HEK293 (cell line): Measurements from ENCODE around the gene SS18.

Experiments used
- CTCF ChIA-PET: fragments of 350-600 bp; formaldehyde crosslinking; extraction: SDS; loops from one replicate; lab custom pipeline; 2021; ENCODE audit warnings: antibody characterized with exemption; lab: Yijun Ruan, JAX
- POLR2A ChIA-PET: fragments of 300-600 bp; formaldehyde crosslinking; extraction: SDS; loops from one replicate; lab custom pipeline; 2020; ENCODE audit warnings: antibody characterized with exemption, inconsistent platforms; lab: Yijun Ruan, JAX
- H3K27ac ChIP-seq: fragments of 200-500 bp; sonication (Bioruptor generic); 2 replicates; pipeline ENCODE4 v1.5.1; 2014; ENCODE audit warnings: low read depth, low read length, control low read depth, inconsistent platforms; ENCODE audit errors: extremely low read depth
- H3K36me3 ChIP-seq, 2 experiments: fragments of 200-500 bp in 1 of 2; sonication (Bioruptor generic) in 1 of 2; 1 replicate in 1 of 2; 2 replicates in 1 of 2; pipeline ENCODE4 v1.5.1; 2014 to 2017; ENCODE audit warnings: inconsistent platforms in 2 of 2, low read length in 2 of 2; ENCODE audit not compliant: control insufficient read depth in 2 of 2, insufficient read depth in 1 of 2
- H3K4me1 ChIP-seq: fragments of 200-500 bp; sonication (Bioruptor generic); 2 replicates; pipeline ENCODE4 v1.5.1; 2014; ENCODE audit warnings: mild to moderate bottlenecking, low read length, inconsistent platforms; ENCODE audit not compliant: control insufficient read depth, insufficient read depth
- H3K4me3 ChIP-seq: 2 replicates; pipeline ENCODE4 v1.5.1; 2011; ENCODE audit warnings: low read depth, mild to moderate bottlenecking, control low read depth, low read length, moderate library complexity
- H3K9me3 ChIP-seq: fragments of 200-500 bp; sonication (Bioruptor generic); 2 replicates; pipeline ENCODE4 v1.5.1; 2014; ENCODE audit warnings: low read depth, low read length, inconsistent platforms; ENCODE audit not compliant: control insufficient read depth, insufficient read depth
- BCL6B ChIP-seq: fragments of 450-650 bp; formaldehyde crosslinking; IDR thresholded peaks from 2 replicates; pipeline ENCODE4 v1.5.1; 2017; ENCODE audit warnings: missing biosample characterization, missing genetic modification characterization
- EGR2 ChIP-seq: fragments of 450-650 bp; formaldehyde crosslinking; IDR thresholded peaks from 2 replicates; pipeline ENCODE4 v1.5.1; 2016; ENCODE audit warnings: low read depth, missing biosample characterization, missing genetic modification characterization
- GLI4 ChIP-seq: fragments of 450-650 bp; formaldehyde crosslinking; IDR thresholded peaks from 2 replicates; pipeline ENCODE4 v1.5.1; 2016; ENCODE audit warnings: missing biosample characterization, missing genetic modification characterization
- HOXD13 ChIP-seq: sonication (generic); formaldehyde crosslinking; IDR thresholded peaks from 2 replicates; pipeline ENCODE4 v1.8.0; 2022; ENCODE audit warnings: missing genetic modification reagents, borderline replicate concordance
- MZF1 ChIP-seq: fragments of 450-650 bp; formaldehyde crosslinking; IDR thresholded peaks from 2 replicates; pipeline ENCODE4 v1.5.1; 2017; ENCODE audit warnings: missing biosample characterization, missing genetic modification characterization, borderline replicate concordance
- REPIN1 ChIP-seq: fragments of 450-650 bp; formaldehyde crosslinking; IDR thresholded peaks from 2 replicates; pipeline ENCODE4 v1.5.1; 2017; ENCODE audit warnings: missing biosample characterization, missing genetic modification characterization, low read depth
- YY1 ChIP-seq: fragments of 450-650 bp; formaldehyde crosslinking; IDR thresholded peaks from 2 replicates; pipeline ENCODE4 v1.5.1; 2018; ENCODE audit warnings: missing biosample characterization, missing genetic modification characterization
- ZBTB11 ChIP-seq: fragments of 450-650 bp; formaldehyde crosslinking; conservative IDR thresholded peaks from 2 replicates; pipeline ENCODE4 v1.5.1; 2016; ENCODE audit warnings: low read depth, missing biosample characterization, missing genetic modification characterization
- ZBTB48 ChIP-seq: fragments of 450-650 bp; formaldehyde crosslinking; IDR thresholded peaks from 2 replicates; pipeline ENCODE4 v1.5.1; 2016; ENCODE audit warnings: missing biosample characterization, missing genetic modification characterization
- ZEB2 ChIP-seq: fragments of 450-650 bp; formaldehyde crosslinking; IDR thresholded peaks from 2 replicates; pipeline ENCODE4 v1.5.1; 2016; ENCODE audit warnings: missing biosample characterization, missing genetic modification characterization
- ZNF10 ChIP-seq: fragments of 450-650 bp; formaldehyde crosslinking; IDR thresholded peaks from 2 replicates; pipeline ENCODE4 v1.5.1; 2017; ENCODE audit warnings: missing biosample characterization, missing genetic modification characterization
- ZNF114 ChIP-seq: fragments of 450-650 bp; formaldehyde crosslinking; IDR thresholded peaks from 2 replicates; pipeline ENCODE4 v1.5.0; 2017; ENCODE audit warnings: missing biosample characterization, missing genetic modification characterization
- ZNF174 ChIP-seq: fragments of 450-650 bp; formaldehyde crosslinking; IDR thresholded peaks from 2 replicates; pipeline ENCODE4 v1.5.0; 2017; ENCODE audit warnings: missing biosample characterization, mild to moderate bottlenecking, missing genetic modification characterization
- ZNF19 ChIP-seq: fragments of 450-650 bp; formaldehyde crosslinking; IDR thresholded peaks from 2 replicates; pipeline ENCODE4; 2016; ENCODE audit warnings: missing biosample characterization, missing genetic modification characterization, low read depth
- ZNF211 ChIP-seq: fragments of 450-650 bp; formaldehyde crosslinking; IDR thresholded peaks from 2 replicates; pipeline ENCODE4 v1.5.1; 2016; ENCODE audit warnings: low read depth, missing biosample characterization, missing genetic modification characterization
- ZNF221 ChIP-seq: fragments of 450-650 bp; formaldehyde crosslinking; IDR thresholded peaks from 2 replicates; pipeline ENCODE4 v1.5.1; 2017; ENCODE audit warnings: missing biosample characterization, missing genetic modification characterization, borderline replicate concordance
- ZNF23 ChIP-seq: fragments of 450-650 bp; formaldehyde crosslinking; IDR thresholded peaks from 2 replicates; pipeline ENCODE4 v1.5.1; 2016; ENCODE audit warnings: missing biosample characterization, missing genetic modification characterization, borderline replicate concordance
- ZNF24 ChIP-seq: fragments of 450-650 bp; formaldehyde crosslinking; IDR thresholded peaks from 2 replicates; pipeline ENCODE4 v1.5.1; 2016; ENCODE audit warnings: missing biosample characterization, missing genetic modification characterization
- ZNF341 ChIP-seq: fragments of 450-650 bp; formaldehyde crosslinking; IDR thresholded peaks from 2 replicates; pipeline ENCODE4; 2016; ENCODE audit warnings: low read depth, missing biosample characterization, missing genetic modification characterization
- ZNF37A ChIP-seq: fragments of 450-650 bp; IDR thresholded peaks from 2 replicates; pipeline ENCODE4 v1.5.1; 2018; ENCODE audit warnings: missing biosample characterization, missing genetic modification characterization
- ZNF48 ChIP-seq: fragments of 450-650 bp; formaldehyde crosslinking; IDR thresholded peaks from 2 replicates; pipeline ENCODE4 v1.5.1; 2016; ENCODE audit warnings: missing biosample characterization, missing genetic modification characterization
- ZNF560 ChIP-seq: fragments of 450-650 bp; formaldehyde crosslinking; IDR thresholded peaks from 2 replicates; pipeline ENCODE4 v1.5.1; 2017; ENCODE audit warnings: missing biosample characterization, missing genetic modification characterization, borderline replicate concordance
- ZNF596 ChIP-seq: fragments of 450-650 bp; IDR thresholded peaks from 2 replicates; pipeline ENCODE4 v1.5.0; 2018; ENCODE audit warnings: missing biosample characterization, mild to moderate bottlenecking, missing genetic modification characterization, moderate library complexity
- ZNF624 ChIP-seq: fragments of 450-650 bp; formaldehyde crosslinking; IDR thresholded peaks from 2 replicates; pipeline ENCODE4 v1.5.1; 2017; ENCODE audit warnings: missing biosample characterization, missing genetic modification characterization
- ZNF747 ChIP-seq: fragments of 450-650 bp; formaldehyde crosslinking; IDR thresholded peaks from 2 replicates; pipeline ENCODE4 v1.5.1; 2016; ENCODE audit warnings: missing biosample characterization, missing genetic modification characterization
- ZSCAN18 ChIP-seq: fragments of 450-650 bp; formaldehyde crosslinking; IDR thresholded peaks from 2 replicates; pipeline ENCODE4 v1.5.1; 2016; ENCODE audit warnings: missing biosample characterization, missing genetic modification characterization
- ZSCAN5A ChIP-seq: fragments of 450-650 bp; formaldehyde crosslinking; IDR thresholded peaks from 2 replicates; pipeline ENCODE4 v1.5.1; 2016; ENCODE audit warnings: missing biosample characterization, missing genetic modification characterization

Gene SS18

GRCh38 chr18:26052505-26052904 lies 37.9 kb downstream of the SS18 start:
- TF ChIP-seq BCL6B (no peak), ZBTB48 (tag by site-specific recombination) (no peak), ZNF624 (no peak), EGR2 (tag by site-specific recombination) (no peak), ZNF341 (no peak), ZNF560 (tag by site-specific recombination) (no peak), ZNF19 (no peak), ZNF174 (tag by site-specific recombination) (no peak), ZNF211 (tag by site-specific recombination) (no peak), ZNF23 (tag by site-specific recombination) (no peak), ZNF37A (tag by site-specific recombination) (no peak), MZF1 (tag by site-specific recombination) (no peak), ZNF596 (tag by site-specific recombination) (no peak), ZNF114 (no peak), ZNF48 (tag by site-specific recombination) (no peak), ZNF221 (tag by site-specific recombination) (no peak), ZEB2 (tag by site-specific recombination) (no peak)
- TF ChIP-seq, all 188 proteins: peak for 0
- CTCF ChIA-PET, result interaction anchor here (1.3 kb wide), 1 partner anchor 9 kb away, joined by 3 read pairs; no protein-coding TSS in a partner anchor
- H3K36me3 ChIP-seq, result peaks cover 17 to 52% of the 10 kb centered on the region in 2 experiments
- no peak overlapping the region for H3K4me3 ChIP-seq
- POLR2A ChIA-PET, result interaction anchor here (0.5 kb wide), 1 partner anchor 25 kb away, joined by 3 read pairs; no protein-coding TSS in a partner anchor
- H3K9me3 ChIP-seq, result no peaks in the 10 kb centered on the region
- no peaks in the 10 kb centered on the region for H3K4me1 ChIP-seq
- no peak overlapping the region for H3K27ac ChIP-seq

DNA sequence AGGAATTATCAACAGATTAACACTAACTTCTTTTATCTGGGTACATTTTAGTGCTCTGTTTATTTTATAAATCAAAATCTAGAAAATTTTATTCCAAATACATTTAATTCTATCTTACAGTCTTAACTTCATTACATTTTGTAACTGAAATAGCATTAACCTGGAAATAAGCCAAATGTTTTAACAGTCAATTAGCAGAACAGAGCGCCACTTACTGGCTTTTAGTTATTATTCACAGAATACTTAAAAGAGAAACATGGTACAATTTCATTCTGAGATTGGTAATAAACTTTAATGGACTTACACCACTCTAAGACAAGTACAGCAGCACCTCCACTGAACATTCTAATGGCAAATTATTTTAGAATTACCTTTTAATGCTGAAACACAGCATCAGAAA lies 38.6 kb downstream of the SS18 start:
- H3K4me1 ChIP-seq, result no peaks in the 10 kb centered on the region
- POLR2A ChIA-PET, result no interaction called here
- peaks cover 17 to 47% of the 10 kb centered on the region in 2 experiments for H3K36me3 ChIP-seq
- H3K9me3 ChIP-seq, result no peaks in the 10 kb centered on the region
- CTCF ChIA-PET, result interaction anchor here (0.7 to 1.3 kb wide), 2 partner anchors 8 to 40 kb away, joined by 3 to 4 read pairs; no protein-coding TSS in a partner anchor
- no peak overlapping the region for H3K4me3 ChIP-seq
- H3K27ac ChIP-seq, result no peak overlapping the region
- TF ChIP-seq REPIN1 (tag by site-specific recombination) (no peak), YY1 (no peak), GLI4 (tag by site-specific recombination) (no peak), ZNF24 (tag by site-specific recombination) (no peak), ZSCAN18 (tag by site-specific recombination) (no peak), ZNF174 (tag by site-specific recombination) (no peak), HOXD13 (CRISPR knock-in tag) (no peak), ZNF37A (tag by site-specific recombination) (no peak), ZSCAN5A (tag by site-specific recombination) (no peak), ZBTB11 (no peak), ZNF747 (tag by site-specific recombination) (no peak), ZNF10 (tag by site-specific recombination) (no peak)
